Activated CD4-positive, alpha-beta T cell treated with anti-CD3 and anti-CD28 coated beads for 1 hour (primary cell): ENCODE results near the gene HUS1B.
"Not testable (repeated sequence)": the region's sequence is repeated elsewhere in the genome, so short reads cannot be mapped to it uniquely, and the experiment has no call there.

Experiments used
- DNase-seq: peaks from one replicate; pipeline ENCODE4 v3.0.0-alpha.2; 2020

HUS1B gene

GRCh38 chr6:656460-657252, at the start of gene HUS1B:
Gene HUS1B, minus strand, starts transcription at chr6:657100. Its CDS starts 156 bp downstream, at chr6:656944.
- no peak for DNase-seq

- no peak for DNase-seq
These were observed 49.2 kb upstream of the HUS1B start for GRCh38 chr6:706146-706545.

GRCh38 chr6:705047-705446, 48.1 kb upstream of the HUS1B start:
- no peak for DNase-seq

- no peak for DNase-seq
These were observed 47.1 kb upstream of the HUS1B start for GRCh38 chr6:704046-704445.

GRCh38 chr6:703552-703951, 46.7 kb upstream of the HUS1B start:
- no peak for DNase-seq

- DNase-seq: no peak
These were observed 45.0 kb upstream of the HUS1B start for GRCh38 chr6:701700-702479.

- no peak for DNase-seq
These were observed 44.3 kb upstream of the HUS1B start for GRCh38 chr6:701215-701614.

GRCh38 chr6:700490-700889, 43.6 kb upstream of the HUS1B start:
- no peak for DNase-seq

GRCh38 chr6:699319-699718, 42.4 kb upstream of the HUS1B start:
- DNase-seq: no peak

- not testable (repeated sequence) for DNase-seq
These were observed 37.7 kb upstream of the HUS1B start for GRCh38 chr6:694431-695126.

GRCh38 chr6:693723-694009, 36.8 kb upstream of the HUS1B start:
- DNase-seq: no peak

GRCh38 chr6:692858-693722, 36.2 kb upstream of the HUS1B start, which contains the start of gene EXOC2:
Gene EXOC2, minus strand, starts transcription at chr6:693139. Its CDS starts 55,321 bp downstream, at chr6:637818.
- peak; percentile 73 for DNase-seq

GRCh38 chr6:692356-692851, 35.5 kb upstream of the HUS1B start:
- peak; percentile 64 for DNase-seq

GRCh38 chr6:689223-689622, 32.3 kb upstream of the HUS1B start:
- no peak for DNase-seq

GRCh38 chr6:686497-686896, 29.6 kb upstream of the HUS1B start:
- DNase-seq: no peak

- no peak for DNase-seq
These were observed 28.1 kb upstream of the HUS1B start for GRCh38 chr6:684831-685636.

GRCh38 chr6:683742-684440, 27.0 kb upstream of the HUS1B start:
- DNase-seq: no peak

GRCh38 chr6:680666-681340, 23.9 kb upstream of the HUS1B start:
- no peak for DNase-seq

GRCh38 chr6:680251-680650, 23.4 kb upstream of the HUS1B start:
- DNase-seq: no peak

- no peak for DNase-seq
These were observed 22.4 kb upstream of the HUS1B start for GRCh38 chr6:679282-679681.
